Activated naive CD4-positive, alpha-beta T cell treated with anti-CD3 and anti-CD28 coated beads, Interleukin-2, amount 50 U/mL, for 24 hours (primary cell): Measurements from ENCODE around the gene ASAP2.
"Not testable (repeated sequence)": the region's sequence is repeated elsewhere in the genome, so short reads cannot be mapped to it uniquely, and the experiment has no call there.

ENCODE experiments used
- H3K27ac Mint-ChIP-seq: one replicate; pipeline ENCODE4 v1.8.0; 2021; ENCODE audit warnings: mild to moderate bottlenecking, mixed read lengths
- H3K27me3 Mint-ChIP-seq: one replicate; pipeline ENCODE4 v1.8.0; 2021; ENCODE audit warnings: mixed read lengths
- H3K36me3 Mint-ChIP-seq: one replicate; pipeline ENCODE4 v1.8.0; 2021; ENCODE audit warnings: mixed read lengths
- H3K4me1 Mint-ChIP-seq: one replicate; pipeline ENCODE4 v1.8.0; 2021; ENCODE audit warnings: mixed read lengths
- H3K4me3 Mint-ChIP-seq: one replicate; pipeline ENCODE4 v1.8.0; 2021; ENCODE audit warnings: mild to moderate bottlenecking, mixed read lengths
- H3K9me3 Mint-ChIP-seq: one replicate; pipeline ENCODE4 v1.8.0; 2021; ENCODE audit warnings: mixed read lengths

The ASAP2 gene

DNA sequence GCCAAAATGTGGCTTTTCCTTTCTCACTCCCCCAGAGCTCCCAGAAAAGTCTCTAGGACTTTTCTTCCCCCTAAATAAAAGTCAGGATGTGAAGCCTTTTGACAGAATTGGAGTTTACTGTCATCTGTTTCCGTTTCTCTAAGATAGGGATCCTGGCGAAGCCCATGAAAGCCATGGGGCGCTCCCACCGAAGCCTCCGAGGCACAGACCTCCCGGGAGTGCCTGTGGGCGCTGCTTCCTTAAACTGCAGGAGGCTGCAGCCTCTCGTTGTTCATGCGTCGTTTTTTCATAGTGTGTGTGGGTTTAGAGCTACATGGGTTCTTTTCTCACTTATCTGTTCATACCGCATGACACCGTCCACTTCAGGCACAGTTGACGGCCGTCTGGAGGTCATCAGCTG is 56.8 kb downstream of the ASAP2 start:
- H3K4me3 Mint-ChIP-seq: no peak overlapping the region
- no peaks in the 10 kb centered on the region for H3K36me3 Mint-ChIP-seq
- no peaks in the 10 kb centered on the region for H3K27me3 Mint-ChIP-seq
- no peak overlapping the region for H3K27ac Mint-ChIP-seq
- H3K4me1 Mint-ChIP-seq: no peaks in the 10 kb centered on the region
- H3K9me3 Mint-ChIP-seq: no peaks in the 10 kb centered on the region

DNA sequence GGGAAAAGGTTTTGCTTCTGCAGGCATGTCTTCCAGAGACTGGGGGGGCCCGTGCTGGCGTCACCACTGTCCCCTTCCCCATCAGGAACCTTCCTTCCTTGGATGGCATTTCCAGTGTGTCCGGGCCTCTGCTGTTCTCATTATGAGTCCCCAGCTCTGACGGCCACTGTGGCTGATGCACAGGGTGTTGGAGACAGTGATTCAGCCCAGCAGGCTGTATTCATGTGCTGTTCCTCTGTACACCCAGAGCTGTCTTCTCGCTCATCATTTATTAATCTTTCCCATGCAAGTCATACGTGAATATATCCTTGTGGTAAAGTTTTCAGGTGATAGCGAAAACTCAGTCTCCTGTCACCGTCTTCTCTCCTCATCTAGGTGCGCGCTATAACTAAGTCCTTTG is 57.7 kb downstream of the ASAP2 start:
- Mint-ChIP-seq H3K4me3 (no peak overlapping the region), H3K4me1 (no peaks in the 10 kb centered on the region)

DNA sequence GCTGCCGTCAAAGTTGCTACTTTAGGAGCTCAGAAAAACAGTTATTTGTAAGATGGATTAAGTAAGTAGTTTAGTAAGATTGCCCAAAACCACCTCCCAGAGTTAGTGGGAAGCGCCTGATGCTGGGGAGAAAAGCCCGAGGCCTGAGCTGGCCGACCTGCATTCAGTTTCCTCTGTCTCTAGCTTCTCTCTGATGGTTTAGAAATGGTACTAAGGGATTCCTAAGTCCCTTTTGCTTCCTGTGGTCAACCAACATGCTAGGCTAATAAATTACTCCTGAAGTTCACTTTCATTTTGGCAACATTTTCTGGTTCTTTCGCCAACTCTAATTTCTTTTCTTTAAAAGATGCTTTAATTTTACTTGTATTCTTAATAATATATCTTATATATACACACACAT is 60.1 kb downstream of the ASAP2 start:
- H3K27ac Mint-ChIP-seq: no peak overlapping the region
- H3K4me3 Mint-ChIP-seq: no peak overlapping the region
- no peaks in the 10 kb centered on the region for H3K4me1 Mint-ChIP-seq
- H3K9me3 Mint-ChIP-seq: no peaks in the 10 kb centered on the region
- H3K36me3 Mint-ChIP-seq: no peaks in the 10 kb centered on the region
- no peaks in the 10 kb centered on the region for H3K27me3 Mint-ChIP-seq

More for the DNA sequence above, 57.7 kb downstream of the ASAP2 start:
- no peak overlapping the region for H3K27ac Mint-ChIP-seq
- no peaks in the 10 kb centered on the region for H3K9me3 Mint-ChIP-seq
- H3K36me3 Mint-ChIP-seq: no peaks in the 10 kb centered on the region
- H3K27me3 Mint-ChIP-seq: no peaks in the 10 kb centered on the region

DNA sequence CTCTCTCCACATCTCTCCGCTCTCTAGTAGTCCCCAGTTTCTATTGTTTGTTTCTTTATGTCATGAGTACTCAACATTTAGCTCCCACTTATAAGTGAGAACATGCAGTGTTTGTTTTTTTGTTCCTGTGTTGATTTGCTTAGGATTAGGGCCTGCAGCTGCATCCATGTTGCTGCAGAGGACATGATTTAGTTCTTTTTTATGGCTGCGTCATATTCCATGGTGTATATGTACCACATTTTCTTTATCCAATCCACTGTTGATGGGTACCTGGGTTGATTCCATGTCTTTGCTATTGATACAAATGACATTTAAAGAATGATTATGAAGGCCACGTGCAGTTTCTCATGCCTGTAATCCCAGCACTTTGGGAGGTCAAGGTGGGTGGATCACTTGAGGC is 60.7 kb downstream of the ASAP2 start:
- H3K9me3 Mint-ChIP-seq, H3K27ac Mint-ChIP-seq, H3K27me3 Mint-ChIP-seq, H3K4me1 Mint-ChIP-seq, H3K4me3 Mint-ChIP-seq, H3K36me3 Mint-ChIP-seq: not testable (repeated sequence)

DNA sequence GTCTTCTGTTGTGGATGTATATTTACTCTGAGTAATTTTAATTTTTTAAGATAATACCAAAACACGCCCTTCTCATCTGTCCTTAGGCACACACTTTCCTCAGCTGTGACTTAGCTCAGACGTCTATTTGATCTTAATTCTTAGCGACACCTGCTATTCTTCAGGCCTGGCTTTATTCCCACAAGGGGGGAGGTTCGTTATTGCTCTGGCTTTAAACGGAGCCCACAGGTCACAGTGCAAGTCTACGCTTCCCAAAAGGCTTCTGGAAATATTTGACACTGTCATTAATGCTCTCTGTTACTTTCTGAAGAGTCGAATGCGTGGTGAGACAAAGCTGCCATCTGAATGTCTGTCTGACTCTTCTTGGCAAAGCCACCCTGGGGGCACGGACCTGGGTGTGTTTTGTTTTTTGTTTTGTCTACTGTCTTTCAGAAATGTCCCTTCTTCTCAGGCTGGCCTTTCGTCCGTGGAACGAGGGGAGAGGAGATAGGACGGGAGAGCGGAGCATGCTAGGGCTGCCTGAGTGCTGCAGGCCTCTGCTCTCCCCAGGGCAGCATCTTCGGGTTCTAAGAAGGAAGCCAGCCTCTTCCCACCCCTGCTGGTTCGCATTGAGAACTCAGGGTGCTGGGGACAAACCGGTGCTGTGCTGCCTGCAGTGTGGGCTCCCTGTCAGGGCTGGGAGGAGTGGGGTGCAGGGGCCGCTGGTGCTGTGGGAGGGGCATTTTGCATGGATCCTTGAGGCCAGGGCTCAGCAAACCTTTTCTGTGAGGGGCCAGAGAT is 61.9 kb downstream of the ASAP2 start:
- Mint-ChIP-seq H3K27ac (no peak overlapping the region), H3K4me1 (no peaks in the 10 kb centered on the region), H3K9me3 (no peaks in the 10 kb centered on the region), H3K4me3 (no peak overlapping the region), H3K27me3 (peaks cover 2% of the 10 kb centered on the region), H3K36me3 (no peaks in the 10 kb centered on the region)

DNA sequence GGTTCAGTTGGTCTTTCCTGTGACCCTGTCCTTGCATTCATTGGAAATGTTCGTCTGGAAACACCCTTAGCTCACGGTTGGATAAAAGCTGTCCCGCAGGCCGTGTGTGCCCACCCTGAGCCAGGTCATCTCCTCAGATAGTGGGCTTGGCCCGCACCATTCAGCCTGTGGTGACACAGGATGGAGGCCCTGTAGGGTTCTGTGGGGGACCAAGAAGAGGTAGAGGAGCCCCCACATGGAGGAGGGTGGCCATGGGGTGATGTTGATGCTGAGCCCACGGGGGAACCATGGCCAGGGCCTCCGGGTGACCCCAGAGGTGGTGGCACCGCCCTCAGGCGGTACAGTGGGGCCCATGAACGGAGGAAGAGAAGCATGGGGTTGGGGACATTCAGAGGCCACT is 62.7 kb downstream of the ASAP2 start:
- Mint-ChIP-seq H3K4me3 (no peak overlapping the region), H3K27me3 (peaks cover 2% of the 10 kb centered on the region), H3K27ac (no peak overlapping the region), H3K9me3 (no peaks in the 10 kb centered on the region), H3K36me3 (no peaks in the 10 kb centered on the region), H3K4me1 (no peaks in the 10 kb centered on the region)

DNA sequence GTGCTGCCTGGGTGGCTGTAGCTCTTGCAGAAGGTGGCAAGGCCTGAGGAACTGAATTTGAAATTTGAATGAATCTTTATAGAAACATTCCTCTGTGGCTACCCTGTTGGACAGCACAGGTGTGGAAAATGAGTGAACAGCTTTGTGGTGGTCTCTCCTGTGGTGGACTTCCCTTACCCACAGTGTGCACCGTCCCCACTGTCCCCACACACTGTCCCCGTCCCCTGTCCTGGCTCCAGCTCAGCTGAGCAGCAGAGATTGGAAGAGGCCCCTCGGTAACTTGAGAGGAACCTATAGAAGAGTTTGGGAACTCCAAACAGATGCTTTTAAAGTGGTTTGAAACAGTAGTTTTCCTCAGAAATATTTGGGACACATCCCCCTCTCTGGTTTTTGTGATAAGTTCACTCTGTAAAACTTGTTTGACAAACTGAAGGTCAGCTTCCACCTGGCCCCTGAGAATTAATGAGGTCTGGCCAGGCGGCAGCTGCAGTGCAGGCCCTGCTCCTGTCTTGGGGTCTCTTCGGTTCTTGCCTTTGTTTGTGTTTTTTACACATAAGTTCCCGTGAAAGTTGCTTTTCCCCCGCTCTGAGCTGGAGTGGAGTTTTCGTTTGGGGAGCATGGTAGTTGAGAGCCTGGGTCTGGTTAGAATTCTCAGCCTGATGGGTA is 63.2 kb downstream of the ASAP2 start:
- H3K9me3 Mint-ChIP-seq: no peaks in the 10 kb centered on the region
- H3K4me3 Mint-ChIP-seq: no peak overlapping the region
- H3K27ac Mint-ChIP-seq: no peak overlapping the region

DNA sequence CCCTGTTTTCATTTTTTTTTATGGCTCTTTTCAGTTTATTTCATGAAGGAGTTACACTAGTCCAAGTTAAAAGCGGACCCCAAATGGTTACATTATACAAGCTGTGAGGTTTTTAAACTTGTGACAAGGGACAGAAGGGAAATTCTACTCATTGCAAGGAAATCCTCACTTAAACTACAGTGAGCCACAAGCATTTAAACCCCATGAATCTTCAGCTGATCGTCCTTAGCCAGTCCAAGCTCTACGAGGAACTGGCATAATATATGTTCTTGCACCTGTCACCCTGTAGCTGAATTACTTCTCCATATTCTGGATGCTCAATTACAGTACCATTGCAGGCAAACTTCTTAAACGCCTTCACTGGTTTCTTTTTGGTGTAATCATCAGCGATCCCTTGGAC is 64.5 kb downstream of the ASAP2 start:
- H3K4me3 Mint-ChIP-seq: no peak overlapping the region
- no peaks in the 10 kb centered on the region for H3K36me3 Mint-ChIP-seq
- no peaks in the 10 kb centered on the region for H3K9me3 Mint-ChIP-seq
- H3K27me3 Mint-ChIP-seq: peaks cover 2% of the 10 kb centered on the region
- H3K4me1 Mint-ChIP-seq: no peaks in the 10 kb centered on the region
- no peak overlapping the region for H3K27ac Mint-ChIP-seq

More for the DNA sequence above, 63.2 kb downstream of the ASAP2 start:
- Mint-ChIP-seq H3K36me3 (no peaks in the 10 kb centered on the region), H3K27me3 (peaks cover 2% of the 10 kb centered on the region), H3K4me1 (no peaks in the 10 kb centered on the region)

DNA sequence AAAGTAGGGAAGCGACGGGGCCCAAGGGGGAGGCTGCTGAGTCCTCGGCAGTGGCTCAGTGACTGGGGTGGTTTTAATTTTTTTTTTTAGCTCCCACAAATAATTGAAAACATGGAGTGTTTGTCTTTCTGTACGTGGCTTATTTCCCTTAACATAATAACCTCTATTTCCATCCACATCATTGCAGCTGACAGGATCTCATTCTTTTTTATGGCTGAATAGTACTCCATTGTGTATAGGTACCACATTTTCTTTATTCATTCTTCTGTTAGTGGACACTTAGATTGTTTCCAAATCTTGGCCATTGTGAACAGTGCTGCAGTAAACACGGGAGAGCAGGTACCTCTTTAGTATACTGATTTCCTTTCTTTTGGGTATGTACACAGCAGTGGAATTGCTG is 65.1 kb downstream of the ASAP2 start:
- no peak overlapping the region for H3K27ac Mint-ChIP-seq
- no peaks in the 10 kb centered on the region for H3K9me3 Mint-ChIP-seq
- H3K27me3 Mint-ChIP-seq: peaks cover 2% of the 10 kb centered on the region
- no peaks in the 10 kb centered on the region for H3K36me3 Mint-ChIP-seq
- no peak overlapping the region for H3K4me3 Mint-ChIP-seq
- no peaks in the 10 kb centered on the region for H3K4me1 Mint-ChIP-seq

DNA sequence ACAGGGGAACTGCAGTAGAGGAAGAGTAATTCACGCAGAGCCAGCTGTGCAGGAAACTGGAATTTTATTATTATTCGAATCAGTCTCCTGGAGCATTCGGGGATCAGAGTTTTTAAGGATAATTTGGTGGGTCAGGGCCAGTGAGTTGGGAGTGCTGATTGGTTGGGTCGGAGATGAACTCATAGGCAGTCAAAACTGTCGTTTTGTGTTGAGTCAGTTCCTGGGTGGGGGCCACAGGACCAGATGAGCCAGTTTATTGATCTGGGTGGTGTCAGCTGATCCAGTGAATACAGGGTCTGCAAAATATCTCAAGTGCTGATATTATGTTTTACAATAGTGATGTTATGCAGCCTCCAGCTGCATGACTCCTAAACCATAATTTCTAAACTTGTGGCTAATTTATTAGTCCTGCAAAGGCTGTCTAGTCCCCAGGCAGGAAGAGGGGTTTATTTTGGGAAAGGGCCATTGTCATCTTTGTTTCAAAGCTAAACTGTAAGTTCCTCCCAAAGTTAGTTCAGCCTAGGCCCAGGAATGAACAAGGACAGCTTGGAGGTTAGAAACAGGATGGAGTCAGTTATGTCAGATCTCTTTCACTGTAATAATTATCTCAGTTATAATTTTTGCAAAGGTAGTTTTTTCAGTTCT is 67.0 kb downstream of the ASAP2 start:
- Mint-ChIP-seq H3K27ac (no peak overlapping the region), H3K4me1 (no peaks in the 10 kb centered on the region), H3K9me3 (no peaks in the 10 kb centered on the region), H3K36me3 (no peaks in the 10 kb centered on the region), H3K4me3 (no peak overlapping the region), H3K27me3 (peaks cover 2% of the 10 kb centered on the region)

DNA sequence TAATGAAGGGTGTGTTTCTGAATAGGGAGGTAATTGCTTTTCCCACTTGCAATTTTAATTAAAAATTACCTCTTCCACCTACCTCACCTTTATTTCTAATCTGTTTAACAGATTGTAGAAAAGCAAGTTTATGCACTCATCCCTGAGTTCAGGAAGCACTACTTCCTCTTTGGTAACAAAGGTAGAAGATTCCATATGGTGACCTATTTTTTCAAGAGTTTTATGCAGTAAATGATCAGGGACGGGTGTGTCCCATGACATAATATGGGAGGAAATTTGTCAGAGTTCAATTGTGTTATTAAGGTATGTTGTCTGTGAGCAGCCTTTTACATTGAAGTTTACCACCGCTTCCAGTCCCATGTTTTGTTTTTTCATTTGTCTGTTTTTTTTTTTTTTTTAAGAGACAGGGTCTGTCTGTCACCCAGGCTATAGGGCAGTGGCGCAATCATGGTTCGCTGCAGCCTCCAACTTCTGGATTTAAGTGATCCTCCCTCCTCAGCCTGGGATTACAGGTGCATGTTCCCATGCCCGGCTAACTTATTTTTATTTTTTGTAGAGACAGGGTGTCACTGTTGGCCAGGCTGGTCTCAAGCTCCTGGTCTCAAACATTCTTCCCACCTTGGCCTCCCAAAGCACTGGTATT is 68.2 kb downstream of the ASAP2 start:
- H3K27ac Mint-ChIP-seq: no peak overlapping the region
- H3K9me3 Mint-ChIP-seq: no peaks in the 10 kb centered on the region
- H3K4me3 Mint-ChIP-seq: no peak overlapping the region
- no peaks in the 10 kb centered on the region for H3K36me3 Mint-ChIP-seq
- no peaks in the 10 kb centered on the region for H3K4me1 Mint-ChIP-seq
- peaks cover 2% of the 10 kb centered on the region for H3K27me3 Mint-ChIP-seq

DNA sequence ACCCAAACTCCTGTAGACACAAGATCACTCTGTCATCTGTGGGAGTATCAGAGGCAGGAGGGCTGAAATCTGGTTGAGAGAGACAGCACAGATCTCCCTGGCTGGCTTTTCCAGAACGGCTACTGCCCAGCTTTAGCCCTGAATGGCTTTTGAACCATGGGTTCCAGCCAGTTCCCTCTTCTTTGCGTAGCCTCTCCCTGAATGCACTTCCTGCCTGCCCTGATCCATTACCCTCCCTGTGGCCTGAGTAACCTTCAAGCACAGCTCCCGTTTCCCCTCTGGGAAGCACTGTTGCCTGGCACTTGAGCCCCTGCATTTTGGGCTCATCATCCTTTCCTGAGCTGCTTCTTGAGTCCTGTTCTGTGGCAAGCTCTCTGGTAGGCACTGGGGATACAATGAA is 68.8 kb downstream of the ASAP2 start:
- peaks cover 2% of the 10 kb centered on the region for H3K27me3 Mint-ChIP-seq
- no peaks in the 10 kb centered on the region for H3K4me1 Mint-ChIP-seq
- no peak overlapping the region for H3K4me3 Mint-ChIP-seq

DNA sequence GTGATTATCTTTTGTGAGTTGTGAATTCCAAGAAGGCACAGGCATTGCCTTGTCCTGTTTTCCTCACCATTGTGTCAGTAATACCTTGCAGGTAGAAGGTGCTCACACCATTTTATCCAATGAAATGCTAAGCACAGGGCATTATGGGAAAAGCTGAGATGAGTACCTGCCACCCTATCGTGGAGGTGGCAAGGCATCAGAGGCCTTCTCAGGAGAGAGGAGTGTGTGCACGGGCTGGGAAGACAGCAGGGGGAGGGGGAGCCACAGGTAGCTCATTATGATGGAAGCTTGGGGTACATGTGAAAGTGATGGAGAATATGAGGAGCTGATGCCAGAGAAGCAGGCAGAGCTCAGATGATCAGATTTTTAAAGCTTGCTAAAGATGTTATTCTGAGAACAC is 69.5 kb downstream of the ASAP2 start:
- no peaks in the 10 kb centered on the region for H3K9me3 Mint-ChIP-seq
- H3K4me3 Mint-ChIP-seq: no peak overlapping the region
- H3K27ac Mint-ChIP-seq: no peak overlapping the region
- no peaks in the 10 kb centered on the region for H3K36me3 Mint-ChIP-seq
- no peaks in the 10 kb centered on the region for H3K4me1 Mint-ChIP-seq
- peaks cover 2% of the 10 kb centered on the region for H3K27me3 Mint-ChIP-seq

More for the DNA sequence above, 68.8 kb downstream of the ASAP2 start:
- no peak overlapping the region for H3K27ac Mint-ChIP-seq
- no peaks in the 10 kb centered on the region for H3K36me3 Mint-ChIP-seq
- H3K9me3 Mint-ChIP-seq: no peaks in the 10 kb centered on the region

DNA sequence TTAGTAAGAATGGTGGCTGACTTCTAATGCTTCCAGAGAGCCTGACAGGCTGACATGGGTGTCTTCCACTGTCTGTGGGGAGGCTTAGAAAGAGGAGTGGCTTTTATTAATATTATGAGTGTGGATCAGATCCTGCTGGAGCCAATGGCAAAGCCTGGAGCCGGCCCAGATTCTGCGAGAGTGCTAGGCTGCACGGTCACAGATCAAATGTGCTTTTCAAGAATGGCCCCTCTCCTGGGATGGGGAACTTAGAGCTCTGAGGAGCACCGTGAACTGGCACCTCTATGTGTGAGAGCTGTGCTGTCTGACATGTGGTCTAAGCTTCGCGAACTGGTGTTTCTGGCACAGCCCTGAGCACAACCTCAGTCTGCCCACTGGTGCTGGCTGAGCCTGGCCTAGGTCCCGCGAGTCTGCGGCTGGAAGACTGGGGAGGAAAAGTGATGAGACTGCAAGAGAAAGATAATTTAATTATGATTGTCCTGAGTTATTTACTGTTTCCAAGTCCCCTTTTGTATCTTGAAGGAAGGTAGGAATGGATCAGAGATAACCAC is 70.4 kb downstream of the ASAP2 start:
- Mint-ChIP-seq H3K9me3 (no peaks in the 10 kb centered on the region), H3K4me1 (no peaks in the 10 kb centered on the region), H3K36me3 (no peaks in the 10 kb centered on the region), H3K4me3 (no peak overlapping the region), H3K27ac (no peak overlapping the region), H3K27me3 (peaks cover 2% of the 10 kb centered on the region)

DNA sequence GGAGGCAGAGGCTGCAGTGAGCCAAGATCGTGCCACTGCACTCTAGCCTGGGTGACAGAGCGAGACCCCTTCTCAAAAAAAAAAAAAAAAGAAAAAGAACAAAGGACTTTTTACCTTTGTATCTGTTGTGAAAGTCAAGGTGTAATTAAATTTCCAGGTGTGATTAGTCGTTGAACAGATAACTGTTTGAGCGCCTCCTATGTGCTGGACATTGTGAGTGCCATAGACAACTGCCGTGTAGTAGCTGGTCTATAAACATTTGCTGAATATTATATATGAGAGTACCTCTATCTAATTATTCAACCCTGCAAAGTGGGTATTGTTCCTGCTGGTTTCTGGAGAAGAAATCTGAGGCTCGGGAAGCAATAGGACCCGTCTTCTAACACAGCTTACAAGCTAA is 71.8 kb downstream of the ASAP2 start:
- Mint-ChIP-seq H3K9me3 (no peaks in the 10 kb centered on the region), H3K4me3 (no peak overlapping the region), H3K27ac (no peak overlapping the region), H3K36me3 (no peaks in the 10 kb centered on the region), H3K27me3 (peaks cover under 1% of the 10 kb centered on the region), H3K4me1 (no peaks in the 10 kb centered on the region)

DNA sequence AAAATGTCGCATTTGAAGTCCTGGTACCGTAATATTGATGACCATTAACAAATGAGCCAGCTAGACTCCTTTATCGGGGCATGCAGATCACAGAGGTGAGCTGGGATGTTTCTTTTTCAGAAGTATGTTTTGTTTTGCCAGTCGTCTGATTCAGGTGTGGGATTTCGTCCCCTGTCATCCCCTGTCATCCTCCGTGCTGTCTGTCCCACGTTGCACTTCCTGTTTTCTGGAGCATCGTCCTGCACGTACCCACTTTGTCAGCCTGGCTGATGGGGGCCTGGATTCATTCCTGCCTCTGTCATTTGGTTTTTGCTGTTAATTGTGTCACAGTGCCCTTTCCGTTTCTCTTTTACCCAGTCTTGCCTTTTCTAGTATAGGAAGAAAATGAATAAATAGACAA is 72.8 kb downstream of the ASAP2 start:
- Mint-ChIP-seq H3K4me3 (no peak overlapping the region), H3K9me3 (no peaks in the 10 kb centered on the region), H3K4me1 (no peaks in the 10 kb centered on the region), H3K36me3 (no peaks in the 10 kb centered on the region), H3K27ac (no peak overlapping the region), H3K27me3 (no peaks in the 10 kb centered on the region)
